Mesenchymal stem cell (in vitro differentiated cells and primary cell): ENCODE results near the gene EPOP.

Experiments
- DNase-seq: peaks from one replicate; pipeline ENCODE4 v3.0.0-alpha.2; 2013
- H2AFZ ChIP-seq: one replicate; pipeline ENCODE4 v1.6.1; 2013; ENCODE audit warnings: low read depth, mild to moderate bottlenecking, control low read depth, inconsistent platforms, low read length, moderate library complexity
- H2AK5ac ChIP-seq: 2 replicates; pipeline ENCODE4 v1.6.1; 2013; ENCODE audit warnings: low read length, moderate library complexity, mild to moderate bottlenecking, inconsistent platforms; ENCODE audit not compliant: severe bottlenecking
- H2BK120ac ChIP-seq: one replicate; pipeline ENCODE4 v1.6.1; 2013; ENCODE audit warnings: low read depth, mild to moderate bottlenecking, inconsistent platforms, low read length, moderate library complexity
- H2BK12ac ChIP-seq, 2 experiments: one replicate each; pipeline ENCODE4 v1.6.1; 2013; ENCODE audit warnings: inconsistent platforms in 2 of 2, low read length in 2 of 2, mild to moderate bottlenecking in 2 of 2, moderate library complexity in 2 of 2, control low read depth in 1 of 2
- H2BK15ac ChIP-seq: one replicate; pipeline ENCODE4 v1.6.1; 2013; ENCODE audit warnings: mild to moderate bottlenecking, low read depth, inconsistent platforms; ENCODE audit not compliant: poor library complexity, severe bottlenecking
- H2BK5ac ChIP-seq: 2 replicates; pipeline ENCODE4 v1.6.1; 2013; ENCODE audit warnings: low read depth, mild to moderate bottlenecking, low read length, control low read depth, inconsistent platforms; ENCODE audit not compliant: poor library complexity, severe bottlenecking
- H3K14ac ChIP-seq, 2 experiments: one replicate each; pipeline ENCODE4 v1.6.1; 2013; ENCODE audit warnings: inconsistent platforms in 2 of 2, low read length in 2 of 2, control low read depth in 1 of 2, mild to moderate bottlenecking in 1 of 2, moderate library complexity in 1 of 2
- H3K18ac ChIP-seq, 2 experiments: one replicate each; pipeline ENCODE4 v1.6.1; 2013; ENCODE audit warnings: inconsistent platforms in 2 of 2, low read length in 2 of 2, control low read depth in 1 of 2, low read depth in 1 of 2, mild to moderate bottlenecking in 1 of 2
- H3K23ac ChIP-seq, 2 experiments: one replicate each; pipeline ENCODE4 v1.6.1; 2013; ENCODE audit warnings: inconsistent platforms in 2 of 2, low read length in 2 of 2, mild to moderate bottlenecking in 2 of 2, moderate library complexity in 2 of 2, control low read depth in 1 of 2
- H3K27ac ChIP-seq: 2 replicates; pipeline ENCODE4 v1.5.1; 2013; ENCODE audit warnings: mild to moderate bottlenecking, moderate library complexity, low read length, control low read depth, inconsistent platforms; ENCODE audit not compliant: poor library complexity, severe bottlenecking
- H3K27me3 ChIP-seq, 2 experiments: 2 replicates each; pipeline versions ENCODE4 v1.6.1 to v1.7.0; 2013; ENCODE audit warnings: low read length in 2 of 2, mild to moderate bottlenecking in 2 of 2, moderate library complexity in 2 of 2, control low read depth in 1 of 2, inconsistent platforms in 1 of 2; ENCODE audit not compliant: control insufficient read depth in 1 of 2, insufficient read depth in 1 of 2
- H3K36me3 ChIP-seq, 2 experiments: 2 replicates each; pipeline versions ENCODE4 v1.6.1 to v1.7.0; 2013; ENCODE audit warnings: low read length in 2 of 2, control low read depth in 1 of 2, inconsistent platforms in 1 of 2, low read depth in 1 of 2, mild to moderate bottlenecking in 1 of 2; ENCODE audit not compliant: insufficient read depth in 2 of 2, control insufficient read depth in 1 of 2
- H3K4ac ChIP-seq, 2 experiments: one replicate each; pipeline ENCODE4 v1.6.1; 2013; ENCODE audit warnings: inconsistent platforms in 2 of 2, low read length in 2 of 2, mild to moderate bottlenecking in 2 of 2, moderate library complexity in 2 of 2, control low read depth in 1 of 2, low read depth in 1 of 2
- H3K4me1 ChIP-seq: 2 replicates; pipeline ENCODE4 v1.6.1; 2013; ENCODE audit warnings: low read depth, low read length, control low read depth; ENCODE audit not compliant: control insufficient read depth, insufficient read depth
- H3K4me2 ChIP-seq: 2 replicates; pipeline ENCODE4 v1.6.1; 2013; ENCODE audit warnings: low read length, mild to moderate bottlenecking, inconsistent platforms; ENCODE audit not compliant: poor library complexity, severe bottlenecking
- H3K4me3 ChIP-seq, 2 experiments: 2 replicates each; pipeline versions ENCODE4 v1.5.1 to v1.7.0; 2013; ENCODE audit warnings: low read length in 2 of 2, mild to moderate bottlenecking in 2 of 2, control low read depth in 1 of 2, low read depth in 1 of 2; ENCODE audit not compliant: insufficient read depth in 1 of 2
- H3K79me1 ChIP-seq: replicated peaks from 2 replicates; pipeline ENCODE4 v1.6.1; 2013; ENCODE audit warnings: mild to moderate bottlenecking, control low read depth, low read length, inconsistent platforms; ENCODE audit not compliant: poor library complexity, severe bottlenecking
- H3K9ac ChIP-seq: 2 replicates; pipeline ENCODE4 v1.7.0; 2013; ENCODE audit warnings: mild to moderate bottlenecking, low read length, moderate library complexity
- H3K9me3 ChIP-seq: 2 replicates; pipeline ENCODE4 v1.7.0; 2013; ENCODE audit warnings: mild to moderate bottlenecking, low read length; ENCODE audit not compliant: control insufficient read depth
- H4K8ac ChIP-seq: one replicate; pipeline ENCODE4 v1.6.1; 2013; ENCODE audit warnings: inconsistent platforms, mild to moderate bottlenecking, low read length, moderate library complexity
- H4K91ac ChIP-seq: one replicate; pipeline ENCODE4 v1.6.1; 2013; ENCODE audit warnings: mild to moderate bottlenecking, low read length, inconsistent platforms
- WGBS: methylation state at CpG from one replicate; pipeline ENCODE4 v1.1.7; 2013; ENCODE audit warnings: mixed read lengths; 5-methylcytosine and 5-hydroxymethylcytosine counted together

Gene EPOP

GRCh38 chr17:38687286-38687685, 12.5 kb upstream of the EPOP start:
- Histone ChIP-seq H3K27ac (no peak overlapping the region), H3K4ac (no peak overlapping the region), H2BK12ac (no peak overlapping the region), H2BK5ac (no peak overlapping the region), H2AFZ (no peak overlapping the region), H3K4me2 (no peak overlapping the region), H2BK120ac (no peak overlapping the region), H3K27me3 (peaks cover 0 to 19% of the 10 kb centered on the region in 2 experiments), H3K14ac (no peak overlapping the region), H4K91ac (no peak overlapping the region), H2AK5ac (no peak overlapping the region), H3K9ac (no peak overlapping the region), H3K79me1 (no peaks in the 10 kb centered on the region), H3K4me3 (no peak overlapping the region), H3K23ac (no peak overlapping the region), H3K9me3 (no peaks in the 10 kb centered on the region), H3K4me1 (no peaks in the 10 kb centered on the region), H3K18ac (peak overlapping the region in 1 of 2 experiments; percentile 11), H4K8ac (no peak overlapping the region), H2BK15ac (no peak overlapping the region), H3K36me3 (no peaks in the 10 kb centered on the region)
- 78% methylated on average over 5 of the region's 5 CpGs for WGBS
- peak; percentile 48 for DNase-seq

GRCh38 chr17:38685491-38685890, 10.7 kb upstream of the EPOP start:
- Histone ChIP-seq H2BK5ac (no peak overlapping the region), H3K79me1 (no peaks in the 10 kb centered on the region), H2AK5ac (no peak overlapping the region), H3K4ac (no peak overlapping the region), H3K36me3 (no peaks in the 10 kb centered on the region), H3K27me3 (peaks cover 0 to 8% of the 10 kb centered on the region in 2 experiments), H3K9ac (no peak overlapping the region), H3K23ac (no peak overlapping the region), H3K4me3 (no peak overlapping the region), H4K91ac (no peak overlapping the region), H3K14ac (no peak overlapping the region), H2BK15ac (no peak overlapping the region), H3K18ac (no peak overlapping the region), H4K8ac (no peak overlapping the region), H2AFZ (no peak overlapping the region), H2BK120ac (no peak overlapping the region), H3K4me2 (no peak overlapping the region), H2BK12ac (no peak overlapping the region), H3K9me3 (no peaks in the 10 kb centered on the region), H3K27ac (no peak overlapping the region), H3K4me1 (no peaks in the 10 kb centered on the region)
- WGBS: 81% methylated on average over 12 of the region's 12 CpGs
- DNase-seq: no peak

- Histone ChIP-seq H3K4me1 (peaks cover 2% of the 10 kb centered on the region), H2BK12ac (no peak overlapping the region), H4K91ac (no peak overlapping the region), H4K8ac (no peak overlapping the region), H3K23ac (no peak overlapping the region), H3K79me1 (no peaks in the 10 kb centered on the region), H3K4ac (no peak overlapping the region), H3K27me3 (peaks cover 0 to 8% of the 10 kb centered on the region in 2 experiments), H3K36me3 (no peaks in the 10 kb centered on the region), H3K9ac (no peak overlapping the region), H3K4me2 (no peak overlapping the region), H3K18ac (no peak overlapping the region), H2BK5ac (no peak overlapping the region), H3K27ac (no peak overlapping the region), H2AK5ac (no peak overlapping the region), H2BK15ac (no peak overlapping the region), H3K14ac (no peak overlapping the region), H3K9me3 (no peaks in the 10 kb centered on the region), H2AFZ (no peak overlapping the region), H2BK120ac (no peak overlapping the region), H3K4me3 (no peak overlapping the region)
- no peak for DNase-seq
- WGBS: 85% methylated on average over 2 of the region's 3 CpGs
These were observed 6.3 kb upstream of the EPOP start for GRCh38 chr17:38681096-38681495.

- no peak overlapping the region for H2BK120ac ChIP-seq
- no peak overlapping the region for H2BK15ac ChIP-seq
- no peak overlapping the region for H4K91ac ChIP-seq
- no peak overlapping the region for H3K23ac ChIP-seq
- no peak overlapping the region for H2BK5ac ChIP-seq
- no peak overlapping the region for H3K9ac ChIP-seq
- peaks cover 17 to 21% of the 10 kb centered on the region in 2 experiments for H3K27me3 ChIP-seq
- no peak overlapping the region for H3K4me3 ChIP-seq
- no peak overlapping the region for H4K8ac ChIP-seq
- H3K27ac ChIP-seq: no peak overlapping the region
- no peak overlapping the region for H3K4ac ChIP-seq
- H3K14ac ChIP-seq: no peak overlapping the region
- no peak overlapping the region for H3K18ac ChIP-seq
- H2AK5ac ChIP-seq: no peak overlapping the region
- no peak overlapping the region for H2BK12ac ChIP-seq
- H3K36me3 ChIP-seq: no peaks in the 10 kb centered on the region
- H3K4me2 ChIP-seq: no peak overlapping the region
- peaks cover 18% of the 10 kb centered on the region for H3K4me1 ChIP-seq
- 91% methylated on average over 4 of the region's 6 CpGs for WGBS
- no peak for DNase-seq
- H3K9me3 ChIP-seq: no peaks in the 10 kb centered on the region
- no peak overlapping the region for H2AFZ ChIP-seq
- H3K79me1 ChIP-seq: no peaks in the 10 kb centered on the region
These were observed 3.1 kb upstream of the EPOP start for GRCh38 chr17:38677819-38678218.
